Measurements from ENCODE around the gene CCDC18. TPM values are rescaled to one million over a fixed set of nuclear protein-coding genes. Genes with fewer than 3 reads are reported as not detected.
"Not testable (repeated sequence)": the region's sequence is repeated elsewhere in the genome, so short reads cannot be mapped to it uniquely, and the experiment has no call there.

Gene CCDC18
- total RNA-seq, 2 donors from 2014 or later: 1.3 to 4.4 TPM

DNA sequence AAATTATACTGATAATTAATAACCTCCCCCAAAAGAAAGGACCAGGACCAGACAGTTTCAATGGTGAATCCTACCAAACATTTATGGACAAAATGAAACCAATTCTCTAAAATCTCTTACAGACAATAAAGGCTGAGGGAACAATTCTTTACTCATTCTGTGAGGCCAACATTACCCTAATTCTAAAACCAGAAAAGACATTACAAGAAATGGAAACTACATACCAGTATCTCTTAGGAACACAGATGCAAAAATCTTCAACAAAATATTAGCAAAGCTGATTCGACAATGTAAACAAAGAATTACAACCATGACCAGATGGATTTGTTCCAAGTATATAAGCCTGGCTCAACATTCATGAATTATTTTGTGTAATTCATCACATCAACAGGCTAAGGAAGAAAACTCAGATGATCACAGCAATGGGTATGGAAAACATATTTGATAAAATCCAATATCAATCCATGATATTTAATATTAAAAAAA, 8.9 kb upstream of the CCDC18 start:
- Histone ChIP-seq H3K27ac (no peak overlapping the region), H3K4me1 (peaks cover 18% of the 10 kb centered on the region), H3K36me3 (replicated peaks in 1 of 2; ENCODE audit: insufficient read depth in 1 of 2, low read depth in 2 of 2) (no peaks in the 10 kb centered on the region), H3K4me3 (no peak overlapping the region), H3K27me3 (no peaks in the 10 kb centered on the region), H3K9me3 (no peaks in the 10 kb centered on the region)
- TF ChIP-seq CTCF (IDR thresholded peaks at IDR 0.05) (no peak), POLR2A (IDR thresholded peaks at IDR 0.05) (no peak)
- intact Hi-C loops (cut with DNase I): no loop called here
- ATAC-seq: no peak
- WGBS, 2 donors: 20 to 28% methylated on average over 1 of the region's 1 CpG
- DNase-seq: no peak

DNA sequence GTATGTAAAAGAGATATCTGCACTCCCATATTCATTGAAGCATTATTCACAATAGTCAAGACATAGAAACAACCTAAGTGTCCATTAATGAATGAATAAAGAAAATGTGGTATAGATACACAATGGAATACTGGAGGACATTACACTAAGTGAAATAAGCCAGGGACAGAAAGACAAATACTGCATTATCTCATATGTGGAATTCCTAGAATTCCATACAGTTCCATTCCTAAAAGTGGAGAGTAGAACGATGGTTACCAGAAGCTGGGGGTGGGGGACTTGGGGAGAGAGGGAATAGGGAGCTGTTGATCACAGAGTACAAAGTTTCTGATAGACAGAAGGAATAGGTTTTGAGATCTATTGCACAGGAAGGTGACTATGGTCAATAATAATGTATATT, 7.7 kb upstream of the CCDC18 start:
- intact Hi-C loops (cut with DNase I): no loop called here
- no peak overlapping the region for H3K27ac ChIP-seq
- no peak overlapping the region for H3K4me3 ChIP-seq
- H3K4me1 ChIP-seq: peaks cover 21% of the 10 kb centered on the region
- no peaks in the 10 kb centered on the region for H3K9me3 ChIP-seq
- H3K27me3 ChIP-seq: no peaks in the 10 kb centered on the region
- ATAC-seq (no peak), DNase-seq (no peak)
- TF ChIP-seq CTCF (IDR thresholded peaks at IDR 0.05): no peak
- TF ChIP-seq POLR2A (IDR thresholded peaks at IDR 0.05): no peak
- 14 to 18% methylated on average over 1 of the region's 1 CpG for WGBS, 2 donors
- H3K36me3 ChIP-seq (replicated peaks in 1 of 2; ENCODE audit: insufficient read depth in 1 of 2, low read depth in 2 of 2): no peaks in the 10 kb centered on the region

GRCh38 chr1:93174638-93175037, 5.9 kb upstream of the CCDC18 start:
- intact Hi-C loops (cut with DNase I); H3K4me3 ChIP-seq; DNase-seq; H3K36me3 ChIP-seq (replicated peaks in 1 of 2; ENCODE audit: insufficient read depth in 1 of 2, low read depth in 2 of 2); H3K9me3 ChIP-seq; H3K27ac ChIP-seq; ATAC-seq; H3K27me3 ChIP-seq: not testable (repeated sequence)
- peaks cover 30% of the 10 kb centered on the region for H3K4me1 ChIP-seq
- WGBS, 2 donors: 99 to 100% methylated on average over 3 of the region's 3 CpGs

DNA sequence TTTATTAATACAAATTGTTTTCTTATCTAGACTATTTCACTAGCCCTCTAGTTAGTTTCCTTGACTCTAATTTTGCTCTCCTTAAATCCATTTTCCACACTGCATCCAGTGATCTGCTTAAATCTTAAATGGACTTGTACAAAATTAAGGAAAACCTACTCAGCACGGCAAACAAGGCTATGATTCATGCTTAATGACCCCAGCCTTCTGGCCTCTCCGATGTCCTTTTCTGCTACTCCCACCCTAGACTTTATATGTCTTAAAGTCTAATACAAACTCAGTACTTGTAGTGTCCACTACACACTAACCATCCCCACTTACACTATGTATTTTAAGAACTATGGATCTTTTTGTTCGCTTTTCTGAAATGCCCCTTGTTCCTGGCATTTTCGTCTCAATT, 2.5 kb upstream of the CCDC18 start:
- TF ChIP-seq POLR2A (IDR thresholded peaks at IDR 0.05) (no peak), CTCF (IDR thresholded peaks at IDR 0.05) (no peak)
- Histone ChIP-seq H3K4me1 (peaks cover 19% of the 10 kb centered on the region), H3K27ac (no peak overlapping the region), H3K4me3 (no peak overlapping the region), H3K36me3 (replicated peaks in 1 of 2; ENCODE audit: insufficient read depth in 1 of 2, low read depth in 2 of 2) (no peaks in the 10 kb centered on the region), H3K27me3 (no peaks in the 10 kb centered on the region), H3K9me3 (no peaks in the 10 kb centered on the region)
- ATAC-seq (no peak), DNase-seq (no peak)
- intact Hi-C loops (cut with DNase I): no loop called here
- 43 to 52% methylated on average over 4 of the region's 4 CpGs for WGBS, 2 donors

- H3K4me3 ChIP-seq: peak overlapping the region in 1 of 2 donors; percentile 74
- no peak overlapping the region for H3K27ac ChIP-seq
- H3K27me3 ChIP-seq: no peaks in the 10 kb centered on the region
- H3K4me1 ChIP-seq: peaks cover 19% of the 10 kb centered on the region
- no peak for ATAC-seq
- intact Hi-C loops (cut with DNase I): no loop called here
- H3K36me3 ChIP-seq (replicated peaks in 1 of 2; ENCODE audit: insufficient read depth in 1 of 2, low read depth in 2 of 2): no peaks in the 10 kb centered on the region
- no peak for DNase-seq
- H3K9me3 ChIP-seq: no peaks in the 10 kb centered on the region
- WGBS, 2 donors: 33 to 43% methylated on average over 5 of the region's 5 CpGs
- TF ChIP-seq POLR2A (IDR thresholded peaks at IDR 0.05) (no peak), CTCF (IDR thresholded peaks at IDR 0.05) (no peak)
Measured at GRCh38 chr1:93178418-93178817, 2.1 kb upstream of the CCDC18 start.

All from body of pancreas (tissue), 4 donors.